SU-DHL-6 (cell line): ENCODE results near the gene PIP5K1B.

Source experiments
- H2AFZ ChIP-seq: fragments of 200-600 bp; sonication (generic); 2 replicates; pipeline ENCODE4 v1.6.1; 2014; ENCODE audit warnings: low read depth, mild to moderate bottlenecking, moderate library complexity, mixed read lengths, antibody characterized with exemption, low read length; ENCODE audit not compliant: severe bottlenecking
- H3F3A ChIP-seq: fragments of 200-600 bp; shearing (Covaris generic); 2 replicates; pipeline ENCODE4 v1.6.0; 2016; ENCODE audit warnings: antibody characterized with exemption, mild to moderate bottlenecking; ENCODE audit not compliant: insufficient read depth
- H3K27ac ChIP-seq: fragments of 200-600 bp; sonication (generic); 2 replicates; pipeline ENCODE4 v1.5.1; 2016; ENCODE audit warnings: low read depth, mild to moderate bottlenecking, low read length, moderate library complexity, mixed read lengths
- H3K27me3 ChIP-seq: fragments of 200-600 bp; sonication (generic), shearing (Covaris generic); 2 replicates; pipeline ENCODE4 v1.6.0; 2014; ENCODE audit warnings: mild to moderate bottlenecking, low read length
- H3K36me3 ChIP-seq: fragments of 200-600 bp; sonication (generic); 2 replicates; pipeline ENCODE4 v1.6.1; 2014; ENCODE audit warnings: mild to moderate bottlenecking, low read length, mixed read lengths
- H3K4me2 ChIP-seq: fragments of 300-600, 200-600 bp; shearing (Covaris generic), sonication (generic); 2 replicates; pipeline ENCODE4 v1.6.0; 2014; ENCODE audit warnings: low read length, low read depth, mild to moderate bottlenecking; ENCODE audit not compliant: poor library complexity, severe bottlenecking
- H3K4me3 ChIP-seq: fragments of 200-600 bp; sonication (generic); 2 replicates; pipeline ENCODE4 v1.5.1; 2014; ENCODE audit warnings: antibody characterized with exemption, low read length, mild to moderate bottlenecking, mixed read lengths; ENCODE audit not compliant: insufficient read depth, poor library complexity, severe bottlenecking
- H3K79me2 ChIP-seq: fragments of 200-600 bp; sonication (generic); 2 replicates; pipeline ENCODE4 v1.6.1; 2014; ENCODE audit warnings: mild to moderate bottlenecking, low read length, moderate library complexity; ENCODE audit not compliant: insufficient read depth
- H3K9ac ChIP-seq: fragments of 200-600 bp; sonication (generic); 2 replicates; pipeline ENCODE4 v1.7.0; 2014; ENCODE audit warnings: mild to moderate bottlenecking, low read length
- H3K9me2 ChIP-seq: fragments of 200-600 bp; sonication (generic); replicated peaks from 2 replicates; pipeline ENCODE4 v1.6.1; 2014; ENCODE audit warnings: low read length; ENCODE audit not compliant: insufficient read depth
- H3K9me3 ChIP-seq: fragments of 200-600 bp; sonication (generic); 2 replicates; pipeline ENCODE4 v1.6.1; 2014; ENCODE audit warnings: low read length, mixed read lengths; ENCODE audit not compliant: insufficient read depth
- H4K20me1 ChIP-seq: fragments of 200-600 bp; sonication (generic); 2 replicates; pipeline ENCODE4 v1.6.1; 2014; ENCODE audit warnings: low read depth, mild to moderate bottlenecking, antibody characterized with exemption, low read length, moderate library complexity, mixed read lengths
- CTCF ChIP-seq: fragments of 200-600 bp; sonication (generic); IDR thresholded peaks from one replicate; pipeline ENCODE4 v1.5.1; 2017; ENCODE audit warnings: antibody characterized with exemption, mild to moderate bottlenecking, low read length, moderate library complexity; ENCODE audit not compliant: insufficient read depth, poor library complexity, severe bottlenecking
- EZH2phosphoT487 ChIP-seq: fragments of 200-600 bp; sonication (generic), shearing (Covaris generic); conservative IDR thresholded peaks from 2 replicates; pipeline ENCODE4 v1.6.1; 2018; ENCODE audit warnings: mild to moderate bottlenecking, antibody characterized with exemption, low read length, moderate library complexity, mixed read lengths

The PIP5K1B gene

GRCh38 chr9:68733021-68733405 is 28.0 kb downstream of the PIP5K1B start:
- H3K79me2 ChIP-seq = no peaks in the 10 kb centered on the region
- no peaks in the 10 kb centered on the region for H3K27me3 ChIP-seq
- no peak overlapping the region for H3K27ac ChIP-seq
- H3K9me2 ChIP-seq = no peaks in the 10 kb centered on the region
- no peak for TF ChIP-seq EZH2phosphoT487
- TF ChIP-seq CTCF = no peak
- no peak overlapping the region for H3K4me3 ChIP-seq
- no peaks in the 10 kb centered on the region for H3K36me3 ChIP-seq
- no peak overlapping the region for H3K9ac ChIP-seq
- H3K4me2 ChIP-seq = no peak overlapping the region
- H3K9me3 ChIP-seq = no peaks in the 10 kb centered on the region
- H4K20me1 ChIP-seq = no peaks in the 10 kb centered on the region
- no peak overlapping the region for H2AFZ ChIP-seq
- H3F3A ChIP-seq = no peaks in the 10 kb centered on the region

DNA sequence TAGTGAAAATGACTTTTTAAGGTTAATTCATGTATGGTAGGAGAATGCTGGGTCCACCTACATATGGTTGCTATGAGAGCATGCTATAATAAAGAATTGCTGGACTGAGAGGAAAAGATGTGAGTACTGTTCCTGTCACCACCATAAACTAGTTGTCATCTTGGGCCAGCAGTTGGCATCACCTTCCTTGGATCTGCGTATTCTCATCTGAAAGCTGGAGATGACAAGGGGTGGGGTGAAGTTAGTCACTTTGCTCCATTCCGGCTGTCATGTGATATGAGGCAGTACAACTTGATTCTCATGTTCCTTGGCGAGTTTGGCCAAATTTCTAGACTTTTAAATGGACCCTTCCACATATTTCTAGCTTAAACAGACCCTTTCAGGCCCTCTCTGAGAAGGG is 33.3 kb downstream of the PIP5K1B start:
- Histone ChIP-seq H4K20me1 (no peaks in the 10 kb centered on the region), H3K4me2 (no peak overlapping the region), H3K79me2 (no peaks in the 10 kb centered on the region), H3K9me3 (no peaks in the 10 kb centered on the region), H3K36me3 (no peaks in the 10 kb centered on the region), H3K9me2 (no peaks in the 10 kb centered on the region), H2AFZ (no peak overlapping the region), H3K4me3 (no peak overlapping the region), H3K9ac (no peak overlapping the region), H3K27ac (no peak overlapping the region), H3K27me3 (no peaks in the 10 kb centered on the region), H3F3A (no peaks in the 10 kb centered on the region)
- TF ChIP-seq EZH2phosphoT487 (no peak), CTCF (no peak)

DNA sequence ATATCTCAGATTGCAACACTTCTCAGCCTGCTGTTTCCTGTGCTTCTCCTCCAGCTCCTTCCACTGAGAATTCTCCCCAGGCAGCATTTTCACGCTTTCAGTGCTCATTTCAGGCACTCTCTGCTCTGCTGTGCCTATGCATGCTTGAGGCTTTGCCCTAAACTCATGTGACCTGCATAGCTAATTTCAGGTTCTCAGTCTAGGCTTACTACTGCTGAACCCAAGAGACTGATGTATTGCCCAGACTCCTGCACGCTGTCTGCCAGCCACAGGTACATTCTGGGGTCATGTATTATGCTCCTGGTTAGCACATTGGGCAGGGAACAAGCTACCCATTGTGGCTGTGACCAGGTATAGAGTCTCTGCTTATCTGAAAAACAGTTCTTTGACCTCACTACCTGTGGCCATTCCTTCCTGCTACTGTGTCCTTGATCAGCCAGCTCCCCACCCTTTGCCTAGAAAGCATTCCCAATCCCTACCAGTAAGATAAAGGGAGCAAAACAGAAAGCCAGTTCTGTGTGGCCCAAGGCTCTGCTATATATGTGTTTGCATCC is 34.7 kb downstream of the PIP5K1B start:
- Histone ChIP-seq H3F3A (no peaks in the 10 kb centered on the region), H3K9me2 (no peaks in the 10 kb centered on the region), H4K20me1 (no peaks in the 10 kb centered on the region), H3K9me3 (no peaks in the 10 kb centered on the region), H3K27ac (no peak overlapping the region), H3K4me3 (no peak overlapping the region), H3K27me3 (no peaks in the 10 kb centered on the region), H3K79me2 (no peaks in the 10 kb centered on the region), H2AFZ (no peak overlapping the region), H3K9ac (no peak overlapping the region), H3K4me2 (no peak overlapping the region), H3K36me3 (no peaks in the 10 kb centered on the region)
- TF ChIP-seq CTCF (no peak), EZH2phosphoT487 (no peak)
